Loucy (cell line): ENCODE results near the gene ATP5PD.

Experiments used
- CTCF ChIP-seq: fragments of 200-600 bp; sonication (generic); conservative IDR thresholded peaks from 2 replicates; pipeline ENCODE4 v1.5.1; 2014; ENCODE audit warnings: mild to moderate bottlenecking, antibody characterized with exemption, low read length
- EZH2phosphoT487 ChIP-seq: fragments of 200-600 bp; IDR thresholded peaks from 2 replicates; pipeline ENCODE4 v1.6.1; 2018; ENCODE audit warnings: antibody characterized with exemption, mild to moderate bottlenecking, moderate library complexity, borderline replicate concordance

- TF ChIP-seq CTCF, result no peak
- TF ChIP-seq EZH2phosphoT487, result no peak
These were observed 13.8 kb upstream of the ATP5PD start for GRCh38 chr17:75060434-75061054.
